A673 (cell line): ENCODE measurements around the gene ARHGEF39.

Experiments
- CTCF ChIP-seq: fragments of 300-800, 200-600 bp; sonication (generic); conservative IDR thresholded peaks from 2 replicates; pipeline ENCODE4 v1.5.1; 2017; ENCODE audit warnings: low read depth, mild to moderate bottlenecking, antibody characterized with exemption, low read length, moderate library complexity, mixed read lengths
- EZH2 ChIP-seq: fragments of 200-600 bp; sonication (generic); IDR thresholded peaks from 2 replicates; pipeline ENCODE4 v1.6.1; 2017; ENCODE audit warnings: borderline replicate concordance, low read depth, mild to moderate bottlenecking, mixed read lengths, antibody characterized with exemption, low read length; ENCODE audit not compliant: poor library complexity, severe bottlenecking

- TF ChIP-seq CTCF (peak; percentile 30; the same call in 1 of the 2 replicates), EZH2 (no peak)
These were observed 7.4 kb downstream of the ARHGEF39 start, which contains the start of gene RMRP for GRCh38 chr9:35657546-35658136.
